Left lobe of liver (tissue), 2 donors: ENCODE measurements around the gene CLDN2. TPM values are rescaled to one million over a fixed set of nuclear protein-coding genes. Genes with fewer than 3 reads are reported as not detected.

Experiments used
- ATAC-seq: fragments of 200-7000 bp; cut with Tn5 transposase; one replicate; pipeline ENCODE4 v1.9.1; 2020; ENCODE audit warnings: mild to moderate bottlenecking, moderate library complexity
- DNase-seq: peaks from one replicate; pipeline ENCODE4 v3.0.0-alpha.2; 2020; ENCODE audit warnings: low spot score
- total RNA-seq: library from RNA; stranded (reverse); gene quantifications from one replicate; pipeline ENCODE4 v1.2.1, GENCODE V29; 2021
- donor health status: DM: no; HTN: no; CAD: no; lungs with moderate emphysema.
- donor health status: DM: no; HTN: yes; CAD: no.

Gene CLDN2
- total RNA-seq, 1 donor from 2014 or later, result 6.0 TPM

DNA sequence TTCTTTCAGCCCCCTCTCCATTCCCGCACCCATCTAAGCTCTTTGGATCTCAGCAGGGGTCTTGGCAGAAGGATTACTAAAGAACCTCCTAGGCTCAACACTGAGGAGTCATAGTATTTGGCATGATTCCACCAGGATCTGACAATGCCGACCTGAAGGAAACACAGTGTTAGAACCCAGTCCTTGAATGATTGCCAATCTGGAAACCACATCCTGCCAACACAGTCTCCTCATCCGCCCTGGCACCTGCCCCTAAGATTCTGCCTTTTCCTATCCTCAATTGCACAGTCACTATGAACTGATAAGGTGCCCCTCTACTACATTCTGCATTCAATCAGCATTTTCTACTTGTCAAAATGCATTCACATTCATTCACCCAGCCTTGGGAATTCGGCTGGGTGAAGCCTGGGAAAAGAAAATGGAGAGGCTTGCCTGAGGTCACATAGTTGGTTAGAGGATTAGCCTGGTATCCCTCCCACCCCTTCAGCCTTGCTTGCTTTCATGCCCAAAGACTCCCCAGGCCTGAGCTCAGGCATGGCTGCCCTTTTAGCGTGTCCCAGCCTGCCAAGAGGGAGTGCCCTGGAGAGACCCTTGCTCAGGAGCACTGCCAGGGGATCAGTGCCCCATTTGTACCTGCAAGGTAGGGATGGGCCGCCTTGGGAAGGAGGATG is 2.2 kb upstream of the CLDN2 start:
- ATAC-seq (no peak), DNase-seq (no peak)

DNA sequence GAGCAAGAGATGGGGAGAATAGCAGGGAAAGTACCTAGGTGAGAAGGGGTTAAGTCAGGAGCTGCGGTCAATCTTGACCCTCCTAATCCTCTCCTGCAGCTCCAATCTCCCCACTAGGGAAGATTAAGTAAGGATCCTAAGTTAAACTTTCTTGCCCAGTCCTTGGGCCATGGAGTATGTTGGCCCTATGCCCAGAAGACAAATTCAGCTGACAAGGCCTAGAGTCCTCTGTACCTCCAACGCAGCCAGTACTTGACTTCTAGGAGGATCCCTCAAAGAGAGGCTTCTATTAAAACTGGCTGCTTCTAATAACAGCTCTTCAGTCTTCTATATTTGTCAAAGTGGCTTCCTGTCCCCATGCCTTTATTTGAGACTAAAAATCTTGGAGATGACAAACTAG is 1.4 kb downstream of the CLDN2 start:
- DNase-seq, result no peak
- no peak for ATAC-seq

DNA sequence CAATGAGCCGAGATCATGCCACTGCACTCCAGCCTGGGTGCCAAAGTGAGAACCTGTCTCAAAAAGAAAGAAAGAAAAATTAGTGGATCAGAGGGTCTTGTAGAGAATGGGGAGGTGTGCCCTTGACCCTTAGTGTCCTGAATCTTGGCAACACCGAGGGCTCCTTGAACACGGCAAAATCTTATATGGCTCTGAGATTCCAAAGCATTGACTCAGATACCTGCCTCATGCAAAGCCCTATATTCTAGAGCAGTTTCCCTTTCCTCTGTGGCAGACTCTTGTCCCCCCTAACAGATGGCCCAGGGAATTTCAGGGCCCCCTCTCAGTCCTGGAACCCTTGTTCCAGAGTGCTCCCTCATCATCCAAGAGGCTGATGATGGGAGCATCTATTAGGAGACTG is 6.8 kb downstream of the CLDN2 start:
- ATAC-seq (no peak), DNase-seq (no peak)

DNA sequence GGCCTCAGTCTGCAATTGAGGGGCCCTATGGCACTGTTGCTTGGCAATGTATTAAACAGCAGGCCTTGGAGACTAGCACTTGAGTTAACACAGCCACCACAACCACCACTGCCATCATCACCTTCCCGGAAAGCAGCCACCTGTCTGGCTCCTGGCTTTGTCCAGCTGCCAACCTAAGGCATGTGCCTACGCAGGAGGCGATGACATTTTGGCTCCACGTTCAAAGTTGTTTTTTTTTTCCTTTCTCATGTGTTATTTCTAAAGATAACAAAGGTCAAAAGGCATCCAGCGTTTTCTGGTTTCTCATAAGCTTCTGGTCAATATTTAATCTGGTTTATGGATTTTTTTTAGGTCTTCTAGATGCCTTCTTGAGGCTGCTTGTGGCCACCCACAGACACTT is 7.5 kb downstream of the CLDN2 start:
- DNase-seq, result peak; percentile 74
- peak; percentile 77 for ATAC-seq

DNA sequence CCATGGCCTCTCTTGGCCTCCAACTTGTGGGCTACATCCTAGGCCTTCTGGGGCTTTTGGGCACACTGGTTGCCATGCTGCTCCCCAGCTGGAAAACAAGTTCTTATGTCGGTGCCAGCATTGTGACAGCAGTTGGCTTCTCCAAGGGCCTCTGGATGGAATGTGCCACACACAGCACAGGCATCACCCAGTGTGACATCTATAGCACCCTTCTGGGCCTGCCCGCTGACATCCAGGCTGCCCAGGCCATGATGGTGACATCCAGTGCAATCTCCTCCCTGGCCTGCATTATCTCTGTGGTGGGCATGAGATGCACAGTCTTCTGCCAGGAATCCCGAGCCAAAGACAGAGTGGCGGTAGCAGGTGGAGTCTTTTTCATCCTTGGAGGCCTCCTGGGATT is 8.0 kb downstream of the CLDN2 start:
- DNase-seq, result no peak
- peak; percentile 27 for ATAC-seq

DNA sequence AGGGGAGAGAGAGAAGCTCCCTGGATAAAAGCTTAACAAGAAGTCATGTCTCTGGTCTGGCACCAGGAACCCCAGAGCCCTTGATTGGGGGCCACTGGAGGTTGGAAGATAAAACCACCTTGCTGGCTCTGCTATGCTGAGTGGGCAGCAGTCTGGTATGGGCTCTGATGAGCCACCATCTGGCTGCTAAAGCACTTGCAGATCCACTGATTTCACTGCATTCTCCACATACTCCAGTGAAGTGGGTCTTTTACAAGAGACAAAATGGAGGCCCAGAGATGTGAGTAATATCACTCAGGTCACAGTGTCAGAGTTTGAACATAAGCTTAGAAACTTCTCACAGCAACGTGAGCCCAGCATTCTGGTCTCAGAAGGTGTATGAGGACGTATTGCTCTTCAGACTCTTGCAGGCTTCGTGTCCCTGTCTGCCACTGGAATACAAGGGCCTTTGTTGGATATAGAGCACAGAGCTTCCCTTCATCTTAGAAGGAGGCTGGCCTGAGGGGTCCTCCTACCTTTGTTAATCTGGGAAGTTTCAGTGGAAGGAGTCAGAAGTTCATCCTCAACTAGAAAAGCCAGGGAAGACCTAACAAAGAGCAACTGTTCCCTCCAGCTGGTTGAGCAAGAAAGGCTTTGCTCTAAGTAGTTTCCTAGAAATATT is 11.8 kb downstream of the CLDN2 start:
- ATAC-seq (no peak), DNase-seq (no peak)

DNA sequence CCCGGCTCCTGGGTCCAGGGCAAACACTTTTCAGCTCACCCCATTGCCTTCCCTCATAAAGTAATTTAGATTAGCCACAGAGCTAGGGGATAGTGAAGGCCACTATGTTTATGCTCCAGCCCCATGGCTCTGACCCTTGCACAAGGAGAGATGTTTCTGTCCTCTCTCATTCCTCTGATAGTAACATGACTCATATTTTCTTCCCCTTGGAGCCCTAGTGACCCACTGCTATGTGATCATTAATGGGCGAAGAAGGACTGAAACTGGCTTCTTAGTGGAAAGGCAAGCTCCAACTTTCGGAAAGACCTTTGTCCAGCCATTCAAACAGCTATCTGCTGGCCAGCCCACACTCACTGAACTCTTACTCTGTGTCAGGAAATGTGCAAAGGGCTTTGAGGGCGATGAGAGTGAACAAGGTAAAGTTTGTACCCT is 12.3 kb downstream of the CLDN2 start:
- ATAC-seq, result peak; percentile 82

DNA sequence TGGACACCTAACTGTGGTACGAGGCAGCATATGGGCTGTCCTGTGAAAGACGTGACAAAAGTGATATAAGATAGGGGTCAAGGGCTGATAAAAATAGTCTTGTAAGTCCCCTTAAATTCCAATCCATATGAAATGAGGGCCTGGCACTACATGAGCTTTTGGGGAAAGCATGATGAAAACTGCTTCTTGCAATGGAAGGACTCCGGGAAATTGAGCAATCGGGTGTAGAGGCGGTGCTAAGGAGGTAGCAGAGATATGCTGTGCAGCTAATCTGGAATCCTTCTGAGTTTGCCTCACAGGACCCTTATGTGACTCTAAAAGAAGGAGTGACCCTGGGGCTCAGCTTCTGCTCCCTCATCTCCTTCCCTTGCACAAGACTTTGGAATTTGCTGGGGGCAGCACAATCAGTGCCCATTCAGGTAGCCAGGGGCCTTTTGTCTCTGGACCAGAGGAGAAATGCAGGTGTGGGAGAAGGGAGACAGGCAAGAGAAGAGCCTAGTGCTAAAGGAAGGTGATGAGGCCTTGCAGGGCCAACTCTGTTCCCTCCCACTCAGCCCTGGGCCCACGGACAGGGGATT is 12.8 kb downstream of the CLDN2 start:
- ATAC-seq (no peak), DNase-seq (no peak)

More for the DNA sequence above, 12.3 kb downstream of the CLDN2 start:
- peak; percentile 58 for DNase-seq

DNA sequence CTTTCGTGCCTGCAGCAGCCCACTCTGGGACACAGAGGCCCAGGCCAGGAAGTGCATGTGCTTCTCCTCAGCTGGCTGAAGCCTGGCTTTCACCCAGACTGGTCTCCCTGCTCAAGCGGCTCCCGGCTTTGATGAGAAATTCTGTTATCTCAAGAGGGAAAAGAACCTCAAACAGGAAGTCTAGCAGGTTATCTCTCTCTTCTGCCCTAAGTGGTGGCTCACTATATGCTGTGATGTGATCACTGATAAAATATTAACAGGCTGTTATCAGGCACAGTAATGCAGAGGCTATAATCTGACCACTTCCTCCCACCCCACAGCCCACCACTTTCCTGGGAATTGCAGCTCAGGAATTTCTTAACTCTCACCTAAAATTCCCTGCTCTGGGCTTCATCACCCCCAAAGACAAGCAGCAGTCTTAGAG is 13.3 kb downstream of the CLDN2 start:
- ATAC-seq (peak; percentile 60), DNase-seq (peak; percentile 48)

DNA sequence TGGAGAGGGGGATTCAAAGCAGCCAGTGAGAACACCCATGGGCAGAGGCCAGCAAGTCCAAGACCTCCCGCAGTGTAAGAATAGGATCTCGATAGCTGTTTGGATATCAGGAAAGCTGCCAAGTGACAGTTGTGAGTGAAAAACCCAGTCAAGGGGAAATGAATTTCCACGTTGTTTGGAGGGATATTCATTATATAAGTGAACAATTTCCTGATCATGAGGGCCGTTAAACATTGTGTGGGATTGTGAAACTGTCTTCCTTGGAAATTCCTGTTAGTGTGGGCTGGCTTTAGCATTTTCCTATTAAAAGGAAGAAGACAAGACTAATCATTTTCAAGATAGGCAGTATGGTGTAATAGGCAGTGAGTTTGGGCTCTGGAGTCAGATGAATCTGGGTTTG is 15.0 kb downstream of the CLDN2 start:
- no peak for DNase-seq

DNA sequence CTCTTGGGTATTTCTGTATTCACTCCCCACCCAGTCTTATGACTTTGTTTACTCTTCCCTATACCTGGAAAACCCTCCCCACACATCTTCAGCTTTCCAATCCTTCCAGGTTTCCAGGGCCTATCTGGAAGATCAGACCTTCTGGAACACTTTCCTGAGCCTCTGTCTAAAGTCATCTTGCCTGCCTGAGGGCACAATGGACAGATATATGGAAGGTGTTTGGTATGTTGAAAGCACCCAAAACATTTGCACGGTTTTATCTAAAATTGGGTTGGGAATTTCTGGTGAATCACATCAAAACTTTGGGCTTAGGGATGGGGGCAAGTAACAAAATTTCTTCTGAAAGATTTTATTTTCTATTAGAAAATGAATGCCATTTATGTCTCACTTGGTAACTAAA is 16.0 kb downstream of the CLDN2 start:
- DNase-seq, result no peak

More for the DNA sequence above, 15.0 kb downstream of the CLDN2 start:
- ATAC-seq, result no peak

DNA sequence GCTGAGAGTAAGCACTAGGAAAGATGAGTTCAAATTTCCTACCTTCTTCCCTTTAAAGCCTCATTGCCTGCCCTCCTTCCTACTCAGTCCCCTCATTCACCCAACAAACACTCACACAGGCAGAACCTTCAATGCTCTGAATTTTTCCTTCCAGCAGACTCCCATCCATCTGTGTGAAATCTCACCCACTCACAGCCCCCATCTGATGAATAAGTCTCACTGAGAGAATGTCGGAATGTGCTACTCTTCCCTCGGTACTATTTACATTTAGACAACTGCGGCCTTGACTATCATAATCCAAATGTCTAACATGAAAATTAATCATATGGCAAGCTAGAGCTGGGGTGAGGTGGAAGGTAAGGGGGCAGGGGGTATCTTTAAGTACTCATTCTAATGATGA is 19.4 kb downstream of the CLDN2 start:
- ATAC-seq (no peak), DNase-seq (no peak)

More for the DNA sequence above, 16.0 kb downstream of the CLDN2 start:
- no peak for ATAC-seq

DNA sequence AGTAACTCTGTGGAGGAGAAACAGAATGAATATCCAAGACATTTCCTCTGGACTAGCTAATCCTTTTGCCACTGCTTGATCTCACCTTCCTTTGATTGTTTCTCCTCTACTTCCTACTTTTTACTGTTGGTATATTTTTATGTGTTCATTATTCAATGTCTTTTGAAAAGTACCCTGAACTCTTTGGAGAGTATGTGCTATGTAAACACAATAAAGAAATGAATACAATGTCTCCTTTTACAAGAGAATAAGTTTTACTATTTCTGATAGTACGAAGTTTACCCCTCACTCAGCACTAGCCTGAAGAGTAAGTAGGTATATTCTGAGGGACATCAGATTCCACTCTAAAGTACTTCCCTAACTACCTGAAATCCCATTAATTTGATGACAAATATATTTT is 19.9 kb downstream of the CLDN2 start:
- ATAC-seq, result no peak

DNA sequence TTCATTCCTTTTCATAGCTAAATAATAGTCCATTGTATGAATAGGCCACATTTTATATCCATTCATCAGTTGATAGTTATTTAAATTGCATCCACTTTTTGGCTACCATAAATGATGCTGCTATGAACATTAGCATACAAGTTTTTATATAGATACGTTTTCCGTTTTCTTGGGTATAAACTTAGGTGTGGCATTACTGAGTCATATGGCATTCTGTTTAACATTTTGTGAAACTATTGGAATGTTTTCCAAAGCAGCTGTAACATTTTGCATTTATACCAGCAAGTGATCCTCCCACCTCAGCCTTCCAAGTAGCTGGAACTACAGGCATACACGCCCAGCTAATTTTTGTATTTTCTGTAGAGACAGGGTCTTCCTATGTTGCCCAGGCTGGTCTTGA is 26.3 kb downstream of the CLDN2 start:
- DNase-seq, result no peak
- no peak for ATAC-seq

More for the DNA sequence above, 19.9 kb downstream of the CLDN2 start:
- DNase-seq, result no peak

DNA sequence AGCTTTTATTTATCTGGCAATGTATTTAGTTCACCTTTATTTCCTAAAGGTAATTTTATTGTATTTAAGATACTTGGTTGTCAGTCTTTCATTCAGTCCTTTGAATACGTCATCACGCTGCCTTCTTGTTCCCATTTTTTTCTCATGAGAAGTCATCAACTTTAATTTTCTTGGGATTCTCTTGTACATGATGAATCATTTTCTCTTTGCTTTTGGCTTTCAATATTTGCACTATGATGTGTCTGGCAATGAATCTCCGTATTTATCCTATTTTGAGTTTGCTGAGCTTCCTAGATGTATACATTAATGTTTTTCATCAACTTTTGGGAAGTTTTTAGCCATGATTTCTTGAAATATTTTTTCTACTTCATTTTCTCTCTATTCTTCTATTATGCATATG is 28.4 kb downstream of the CLDN2 start:
- DNase-seq (no peak), ATAC-seq (no peak)

DNA sequence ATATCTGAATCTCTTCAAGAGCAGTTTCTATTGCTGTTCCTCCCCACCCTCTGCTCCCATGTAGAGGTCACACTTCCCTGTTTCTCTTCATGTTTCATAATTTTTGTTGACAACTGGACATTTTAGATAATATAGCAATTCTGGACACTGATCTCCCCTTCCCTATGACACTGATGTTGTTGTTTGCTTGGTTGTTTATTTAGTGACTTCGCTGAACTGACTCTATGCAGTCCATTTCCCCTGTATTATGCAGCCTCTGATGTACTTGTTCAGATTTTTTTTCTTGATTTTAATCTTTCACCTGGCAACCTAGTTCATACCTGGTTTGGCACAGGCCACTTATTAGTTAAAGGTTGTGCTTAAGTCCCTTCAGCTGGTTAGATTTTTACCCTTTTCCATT is 29.2 kb downstream of the CLDN2 start:
- ATAC-seq, result no peak
- DNase-seq, result no peak

DNA sequence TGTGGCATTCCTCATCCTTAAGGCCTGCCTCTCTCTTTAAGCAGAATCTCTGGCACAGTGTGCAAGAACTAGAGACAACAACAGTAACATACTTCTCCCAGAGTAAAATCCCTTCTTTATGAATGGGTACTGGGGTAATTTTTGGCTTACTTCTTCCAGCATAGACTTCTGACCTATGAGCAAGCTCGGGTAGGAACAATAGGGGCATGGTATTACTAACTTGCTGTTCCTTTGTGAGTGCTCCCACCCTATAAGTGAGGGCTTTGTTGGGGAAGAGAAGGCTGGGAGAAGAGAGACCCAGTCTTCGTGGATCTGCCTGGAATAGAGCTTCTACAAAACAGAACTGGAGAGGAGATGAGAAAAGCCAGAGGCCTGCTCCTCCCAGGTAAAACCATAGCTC is 30.2 kb downstream of the CLDN2 start:
- ATAC-seq (no peak), DNase-seq (no peak)

DNA sequence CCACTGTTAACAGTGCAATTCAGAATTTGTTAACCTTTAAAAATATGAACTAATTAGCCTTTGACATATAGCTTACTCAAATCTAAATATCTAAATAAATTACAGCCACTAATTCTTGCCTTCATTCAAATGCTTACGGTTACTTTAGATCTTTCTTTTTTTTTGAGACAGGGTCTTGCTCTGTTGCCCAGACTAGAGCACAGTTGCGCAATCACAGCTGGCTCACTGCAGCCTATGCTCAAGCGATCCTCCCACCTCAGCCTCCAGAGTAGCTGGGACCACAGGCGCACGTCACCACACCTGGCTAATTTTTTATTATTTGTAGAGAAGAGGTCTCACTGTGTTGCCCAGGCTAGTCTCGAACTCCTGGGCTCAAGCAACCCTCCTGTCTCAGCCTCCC is 31.0 kb downstream of the CLDN2 start:
- DNase-seq (no peak), ATAC-seq (no peak)

DNA sequence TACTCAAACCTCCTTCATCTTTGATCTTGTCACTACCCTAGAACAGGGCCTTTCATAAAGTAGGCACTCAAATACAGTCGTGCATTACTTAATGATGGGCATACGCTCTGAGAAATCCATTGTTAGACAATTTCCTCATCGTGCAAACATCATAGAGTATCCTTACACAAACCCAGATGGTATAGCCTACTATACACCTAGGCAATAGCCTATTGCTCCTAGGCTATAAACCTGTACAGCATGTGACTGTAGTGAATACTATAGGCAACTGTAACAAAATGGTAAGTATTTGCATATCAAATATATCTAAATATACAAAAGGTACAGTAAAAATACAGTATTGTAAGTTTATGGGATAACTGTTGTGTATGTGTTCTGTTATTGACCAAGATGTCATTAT is 31.9 kb downstream of the CLDN2 start:
- ATAC-seq, result no peak
- DNase-seq, result no peak

DNA sequence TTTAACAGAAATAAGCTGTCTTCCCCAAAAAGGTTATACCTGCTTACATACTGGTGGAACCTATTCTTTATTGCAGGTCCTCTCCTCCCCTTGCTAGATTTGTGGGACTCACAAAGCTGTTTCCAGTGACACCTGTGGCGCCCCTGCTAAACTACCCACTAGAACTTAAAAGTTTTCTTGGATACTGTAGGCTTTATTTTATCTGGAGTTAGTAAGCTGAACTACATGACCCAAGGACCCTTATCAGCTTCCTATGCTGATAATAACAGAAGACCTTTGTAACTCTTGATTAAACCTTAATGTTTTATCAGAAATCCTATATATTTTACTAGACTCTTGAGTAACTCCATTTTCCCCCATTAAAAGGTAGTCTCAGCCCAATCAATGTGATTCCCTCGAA is 32.3 kb downstream of the CLDN2 start:
- no peak for DNase-seq
- no peak for ATAC-seq

DNA sequence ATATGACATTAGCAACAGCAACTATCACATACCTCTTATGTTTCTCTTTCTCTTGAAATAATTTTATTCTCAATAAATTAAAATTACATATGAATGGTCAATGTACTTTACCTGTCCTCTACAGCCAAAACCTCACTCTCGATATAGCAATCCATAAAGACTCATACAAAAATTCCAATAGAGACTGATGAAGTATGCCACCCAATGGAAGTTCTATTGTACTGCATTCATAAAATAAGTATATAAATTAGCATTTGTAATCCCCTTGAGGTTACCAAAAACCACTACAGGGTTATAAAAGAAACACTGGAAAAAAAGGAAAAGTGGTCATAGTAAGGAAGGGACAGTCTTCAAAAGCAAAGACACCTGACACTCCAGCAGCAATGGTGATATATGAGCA is 32.8 kb downstream of the CLDN2 start:
- DNase-seq (no peak), ATAC-seq (peak; percentile 81)

DNA sequence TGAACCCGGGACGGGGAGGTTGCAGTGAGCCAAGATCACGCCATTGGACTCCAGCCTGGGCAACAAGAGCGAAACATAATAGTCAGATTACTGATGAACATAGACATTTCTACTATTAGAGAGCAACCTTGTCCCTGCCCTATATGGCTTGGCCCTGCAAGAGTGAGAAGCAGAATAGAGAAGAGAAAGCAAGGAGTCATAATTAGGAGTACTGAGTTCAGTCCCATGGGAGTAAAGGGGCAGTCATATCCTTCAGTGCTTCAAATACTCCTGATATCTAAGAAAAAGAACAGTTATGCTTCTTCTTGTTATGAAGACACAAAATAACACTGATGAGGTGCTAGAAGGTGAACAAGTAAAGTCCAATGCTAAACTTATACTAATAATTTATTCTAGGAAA is 33.8 kb downstream of the CLDN2 start:
- no peak for DNase-seq
- no peak for ATAC-seq
